Measurements from ENCODE around the gene GCAT.

DNA sequence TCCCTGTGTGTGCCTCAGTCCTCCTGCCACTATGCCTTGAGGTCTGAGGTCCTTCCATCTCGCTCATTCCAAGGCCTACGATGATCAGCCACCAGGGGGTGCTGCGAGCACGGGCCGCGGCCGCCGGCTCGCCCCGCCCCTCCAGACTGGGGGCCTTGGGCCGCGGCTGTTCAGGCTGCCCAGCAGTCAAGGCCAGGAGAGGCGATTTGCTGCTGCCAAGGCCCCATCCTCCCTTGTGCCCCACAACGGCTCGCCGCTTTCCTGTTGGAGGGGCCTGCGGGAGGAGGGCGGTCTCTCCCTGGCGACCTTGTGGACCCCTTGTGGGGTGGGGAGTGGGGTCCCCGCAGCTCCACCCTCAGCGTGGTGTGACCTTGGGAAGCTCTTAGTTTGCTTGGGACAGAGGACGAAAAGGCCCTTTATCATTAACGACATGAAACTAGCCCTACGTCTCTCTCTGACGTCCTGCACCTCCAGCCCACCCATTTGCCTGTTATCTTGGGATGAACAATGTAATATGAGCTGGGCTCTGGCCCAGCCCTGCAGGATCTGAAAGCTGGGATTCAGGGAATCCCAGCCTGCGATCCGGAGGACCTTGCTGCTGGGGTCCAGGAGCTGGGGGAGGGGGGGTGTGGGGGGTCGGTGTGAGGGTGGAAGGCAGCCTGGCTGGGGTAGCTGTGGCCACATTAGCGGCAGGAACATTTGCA lies 10.1 kb downstream of the GCAT start:
- no peak for TF ChIP-seq POLR2A (IDR thresholded peaks at IDR 0.05)
- TF ChIP-seq, protein P1, sequence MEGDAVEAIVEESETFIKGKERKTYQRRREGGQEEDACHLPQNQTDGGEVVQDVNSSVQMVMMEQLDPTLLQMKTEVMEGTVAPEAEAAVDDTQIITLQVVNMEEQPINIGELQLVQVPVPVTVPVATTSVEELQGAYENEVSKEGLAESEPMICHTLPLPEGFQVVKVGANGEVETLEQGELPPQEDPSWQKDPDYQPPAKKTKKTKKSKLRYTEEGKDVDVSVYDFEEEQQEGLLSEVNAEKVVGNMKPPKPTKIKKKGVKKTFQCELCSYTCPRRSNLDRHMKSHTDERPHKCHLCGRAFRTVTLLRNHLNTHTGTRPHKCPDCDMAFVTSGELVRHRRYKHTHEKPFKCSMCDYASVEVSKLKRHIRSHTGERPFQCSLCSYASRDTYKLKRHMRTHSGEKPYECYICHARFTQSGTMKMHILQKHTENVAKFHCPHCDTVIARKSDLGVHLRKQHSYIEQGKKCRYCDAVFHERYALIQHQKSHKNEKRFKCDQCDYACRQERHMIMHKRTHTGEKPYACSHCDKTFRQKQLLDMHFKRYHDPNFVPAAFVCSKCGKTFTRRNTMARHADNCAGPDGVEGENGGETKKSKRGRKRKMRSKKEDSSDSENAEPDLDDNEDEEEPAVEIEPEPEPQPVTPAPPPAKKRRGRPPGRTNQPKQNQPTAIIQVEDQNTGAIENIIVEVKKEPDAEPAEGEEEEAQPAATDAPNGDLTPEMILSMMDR (IDR thresholded peaks at IDR 0.05): peak; percentile 94 to 97 (median 96)

Measured in vagina (tissue), 2 donors.